Measurements from ENCODE around the gene STUM. TPM values are rescaled to one million over a fixed set of nuclear protein-coding genes. Genes with fewer than 3 reads are reported as not detected.

Gene STUM
- total and polyA plus RNA-seq, 2 donors from 2014 or later, result 1.6 to 1.9 TPM

DNA sequence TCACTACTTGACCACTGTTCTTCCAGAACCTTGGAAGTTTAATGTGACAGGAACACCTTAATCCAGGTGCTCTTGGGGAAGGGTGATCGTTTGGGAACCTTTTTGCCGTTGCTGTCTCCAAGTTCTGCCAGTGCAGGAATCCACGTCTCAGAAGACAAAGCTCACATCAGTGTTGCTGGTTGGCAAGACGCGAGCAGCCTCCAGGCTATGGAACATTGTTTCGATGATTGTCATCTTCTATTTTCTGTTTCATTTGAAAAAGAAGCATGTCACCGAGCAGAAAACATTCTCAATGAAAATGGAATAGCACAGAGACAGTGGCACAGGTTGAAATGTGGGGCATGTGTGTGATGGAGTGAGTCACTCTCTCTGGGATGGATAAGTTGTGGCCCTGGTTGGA lies 11.7 kb downstream of the STUM start:
- DNase-seq (no peak), FAIRE-seq (no peak)
- Histone ChIP-seq H3K4me3 (ENCODE audit: low read length in 3 of 3) (no peak overlapping the region), H3K27me3 (ENCODE audit: control insufficient read depth, insufficient read depth, low read length) (no peaks in the 10 kb centered on the region), H3K36me3 (ENCODE audit: control insufficient read depth in 2 of 3, insufficient read depth in 3 of 3, low read length in 3 of 3) (no peaks in the 10 kb centered on the region), H3K9ac (ENCODE audit: low read length in 3 of 3) (no peak overlapping the region), H3K4me1 (ENCODE audit: control insufficient read depth in 2 of 3, insufficient read depth in 2 of 3, low read depth in 1 of 3, low read length in 3 of 3) (no peaks in the 10 kb centered on the region), H3K27ac (ENCODE audit: low read depth in 2 of 2, low read length in 2 of 2) (no peak overlapping the region), H3K9me3 (ENCODE audit: control insufficient read depth in 2 of 3, insufficient read depth in 1 of 3, low read length in 3 of 3) (no peaks in the 10 kb centered on the region)
- TF ChIP-seq, protein P1, sequence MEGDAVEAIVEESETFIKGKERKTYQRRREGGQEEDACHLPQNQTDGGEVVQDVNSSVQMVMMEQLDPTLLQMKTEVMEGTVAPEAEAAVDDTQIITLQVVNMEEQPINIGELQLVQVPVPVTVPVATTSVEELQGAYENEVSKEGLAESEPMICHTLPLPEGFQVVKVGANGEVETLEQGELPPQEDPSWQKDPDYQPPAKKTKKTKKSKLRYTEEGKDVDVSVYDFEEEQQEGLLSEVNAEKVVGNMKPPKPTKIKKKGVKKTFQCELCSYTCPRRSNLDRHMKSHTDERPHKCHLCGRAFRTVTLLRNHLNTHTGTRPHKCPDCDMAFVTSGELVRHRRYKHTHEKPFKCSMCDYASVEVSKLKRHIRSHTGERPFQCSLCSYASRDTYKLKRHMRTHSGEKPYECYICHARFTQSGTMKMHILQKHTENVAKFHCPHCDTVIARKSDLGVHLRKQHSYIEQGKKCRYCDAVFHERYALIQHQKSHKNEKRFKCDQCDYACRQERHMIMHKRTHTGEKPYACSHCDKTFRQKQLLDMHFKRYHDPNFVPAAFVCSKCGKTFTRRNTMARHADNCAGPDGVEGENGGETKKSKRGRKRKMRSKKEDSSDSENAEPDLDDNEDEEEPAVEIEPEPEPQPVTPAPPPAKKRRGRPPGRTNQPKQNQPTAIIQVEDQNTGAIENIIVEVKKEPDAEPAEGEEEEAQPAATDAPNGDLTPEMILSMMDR (IDR thresholded peaks at IDR 0.05; ENCODE audit: borderline replicate concordance, extremely low read depth, insufficient read depth), result no peak
- intact Hi-C loops (cut with DNase I), result no loop called here

DNA sequence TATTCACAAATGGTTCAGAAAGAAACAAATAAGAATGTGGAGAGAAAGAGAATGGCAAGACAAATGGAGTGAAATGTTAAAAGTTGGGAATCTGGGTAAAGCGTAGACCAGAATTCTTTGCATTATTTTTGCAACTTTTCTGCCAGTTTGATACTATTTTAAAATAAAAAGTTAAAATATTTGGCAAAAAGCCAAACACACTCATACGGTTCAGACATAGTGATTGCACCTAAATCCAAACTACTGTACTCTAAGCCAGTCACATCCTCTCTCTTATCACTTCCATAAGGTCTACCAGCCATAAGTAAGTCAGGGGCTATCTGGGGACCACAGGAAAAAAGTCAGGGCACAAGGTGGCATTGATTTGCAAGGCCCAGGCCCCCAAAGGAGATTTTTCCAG lies 14.4 kb downstream of the STUM start:
- no peaks in the 10 kb centered on the region for H3K36me3 ChIP-seq (ENCODE audit: control insufficient read depth in 2 of 3, insufficient read depth in 3 of 3, low read length in 3 of 3)
- intact Hi-C loops (cut with DNase I), result no loop called here
- H3K4me3 ChIP-seq (ENCODE audit: low read length in 3 of 3), result no peak overlapping the region
- no peaks in the 10 kb centered on the region for H3K9me3 ChIP-seq (ENCODE audit: control insufficient read depth in 2 of 3, insufficient read depth in 1 of 3, low read length in 3 of 3)
- FAIRE-seq (no peak), DNase-seq (no peak)
- H3K27ac ChIP-seq (ENCODE audit: low read depth in 2 of 2, low read length in 2 of 2), result no peak overlapping the region
- TF ChIP-seq, protein P1 (IDR thresholded peaks at IDR 0.05; ENCODE audit: borderline replicate concordance, extremely low read depth, insufficient read depth), result no peak
- H3K4me1 ChIP-seq (ENCODE audit: control insufficient read depth in 2 of 3, insufficient read depth in 2 of 3, low read depth in 1 of 3, low read length in 3 of 3), result no peaks in the 10 kb centered on the region
- H3K9ac ChIP-seq (ENCODE audit: low read length in 3 of 3), result no peak overlapping the region
- no peaks in the 10 kb centered on the region for H3K27me3 ChIP-seq (ENCODE audit: control insufficient read depth, insufficient read depth, low read length)

DNA sequence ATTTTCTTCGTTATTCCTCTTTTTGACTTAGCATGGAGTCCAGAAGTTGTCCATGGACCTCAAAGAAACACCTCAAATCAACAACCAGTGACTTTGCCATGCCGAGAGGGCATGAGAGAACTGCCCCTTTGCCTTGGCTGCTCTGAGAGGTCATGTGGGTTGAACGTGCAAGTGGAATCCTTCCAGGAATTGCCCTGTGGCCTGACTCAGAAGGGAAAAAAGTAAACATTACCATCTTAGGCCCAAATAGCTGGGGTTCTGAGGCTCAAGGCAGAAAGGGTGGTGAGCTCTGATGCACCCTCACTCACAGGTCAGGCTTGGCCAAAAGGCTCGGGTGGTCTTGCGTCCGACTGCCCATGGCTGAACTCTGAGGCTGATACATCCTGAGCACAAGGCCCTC lies 15.1 kb downstream of the STUM start:
- FAIRE-seq (no peak), DNase-seq (no peak)
- H3K4me1 ChIP-seq (ENCODE audit: control insufficient read depth in 2 of 3, insufficient read depth in 2 of 3, low read depth in 1 of 3, low read length in 3 of 3), result no peaks in the 10 kb centered on the region
- TF ChIP-seq, protein P1 (IDR thresholded peaks at IDR 0.05; ENCODE audit: borderline replicate concordance, extremely low read depth, insufficient read depth), result no peak
- no peaks in the 10 kb centered on the region for H3K9me3 ChIP-seq (ENCODE audit: control insufficient read depth in 2 of 3, insufficient read depth in 1 of 3, low read length in 3 of 3)
- H3K4me3 ChIP-seq (ENCODE audit: low read length in 3 of 3), result no peak overlapping the region
- no peak overlapping the region for H3K9ac ChIP-seq (ENCODE audit: low read length in 3 of 3)
- H3K27ac ChIP-seq (ENCODE audit: low read depth in 2 of 2, low read length in 2 of 2), result no peak overlapping the region
- intact Hi-C loops (cut with DNase I), result no loop called here
- no peaks in the 10 kb centered on the region for H3K27me3 ChIP-seq (ENCODE audit: control insufficient read depth, insufficient read depth, low read length)
- H3K36me3 ChIP-seq (ENCODE audit: control insufficient read depth in 2 of 3, insufficient read depth in 3 of 3, low read length in 3 of 3), result no peaks in the 10 kb centered on the region

DNA sequence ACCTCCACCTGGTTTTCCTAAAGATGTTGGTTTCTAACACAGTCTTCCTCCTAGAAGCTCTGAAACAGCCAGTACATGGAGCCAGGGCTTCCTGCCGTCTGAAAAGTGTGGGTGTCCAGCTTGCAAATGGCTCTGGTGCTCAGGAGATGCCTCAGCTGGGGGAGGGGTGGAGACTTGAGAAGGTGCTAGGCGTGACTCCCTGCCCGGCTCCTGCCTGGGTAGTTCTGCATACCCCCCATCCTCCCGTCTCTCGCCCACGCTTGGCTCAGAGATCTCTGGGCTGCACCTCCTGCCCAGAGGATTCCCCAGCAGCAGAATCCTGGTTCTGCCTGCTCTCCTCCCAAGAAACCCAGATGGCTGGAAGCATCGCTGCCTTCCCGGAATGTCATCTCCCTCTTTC lies 16.9 kb downstream of the STUM start:
- peak in 1 of 5 donors; percentile 22 for DNase-seq
- Histone ChIP-seq H3K27ac (ENCODE audit: low read depth in 2 of 2, low read length in 2 of 2) (no peak overlapping the region), H3K4me1 (ENCODE audit: control insufficient read depth in 2 of 3, insufficient read depth in 2 of 3, low read depth in 1 of 3, low read length in 3 of 3) (no peaks in the 10 kb centered on the region), H3K9ac (ENCODE audit: low read length in 3 of 3) (no peak overlapping the region), H3K36me3 (ENCODE audit: control insufficient read depth in 2 of 3, insufficient read depth in 3 of 3, low read length in 3 of 3) (no peaks in the 10 kb centered on the region), H3K9me3 (ENCODE audit: control insufficient read depth in 2 of 3, insufficient read depth in 1 of 3, low read length in 3 of 3) (no peaks in the 10 kb centered on the region), H3K4me3 (ENCODE audit: low read length in 3 of 3) (no peak overlapping the region), H3K27me3 (ENCODE audit: control insufficient read depth, insufficient read depth, low read length) (no peaks in the 10 kb centered on the region)
- intact Hi-C loops (cut with DNase I), result no loop called here
- FAIRE-seq, result no peak
- TF ChIP-seq, protein P1 (IDR thresholded peaks at IDR 0.05; ENCODE audit: borderline replicate concordance, extremely low read depth, insufficient read depth), result no peak
